Fibroblast of skin of abdomen (primary cell): ENCODE measurements around the gene VPS50.
"Not testable (repeated sequence)": the region's sequence is repeated elsewhere in the genome, so short reads cannot be mapped to it uniquely, and the experiment has no call there.

Source experiments
- DNase-seq: peaks from one replicate; pipeline ENCODE4 v3.0.0-alpha.2; 2013

The VPS50 gene

GRCh38 chr7:93238748-93239147 is 6.6 kb downstream of the VPS50 start:
- DNase-seq, result no peak

- DNase-seq, result no peak
Measured at GRCh38 chr7:93239824-93240223, 7.7 kb downstream of the VPS50 start.

- DNase-seq, result no peak
Measured at GRCh38 chr7:93242106-93242505, 9.9 kb downstream of the VPS50 start.

- DNase-seq, result peak; percentile 44
Measured at GRCh38 chr7:93245525-93246432, 13.6 kb downstream of the VPS50 start.

GRCh38 chr7:93249491-93250148 is 17.5 kb downstream of the VPS50 start:
- peak; percentile 52 for DNase-seq

GRCh38 chr7:93258661-93259060 is 26.5 kb downstream of the VPS50 start:
- peak; percentile 73 for DNase-seq

GRCh38 chr7:93262535-93262934 is 30.4 kb downstream of the VPS50 start:
- DNase-seq, result no peak

- DNase-seq, result no peak
Measured at GRCh38 chr7:93265220-93265619, 33.1 kb downstream of the VPS50 start.

- no peak for DNase-seq
Measured at GRCh38 chr7:93279541-93279940, 47.4 kb downstream of the VPS50 start.

- no peak for DNase-seq
Measured at GRCh38 chr7:93284908-93285307, 52.7 kb downstream of the VPS50 start.

- DNase-seq, result no peak
Measured at GRCh38 chr7:93293229-93293628, 61.1 kb downstream of the VPS50 start.

- peak; percentile 0 for DNase-seq
Measured at GRCh38 chr7:93298206-93298605, 66.0 kb downstream of the VPS50 start.

GRCh38 chr7:93298671-93299070 is 66.5 kb downstream of the VPS50 start:
- peak; percentile 56 for DNase-seq

GRCh38 chr7:93301736-93302135 is 69.6 kb downstream of the VPS50 start:
- no peak for DNase-seq

- DNase-seq, result peak; percentile 70
Measured at GRCh38 chr7:93307131-93307660, 75.0 kb downstream of the VPS50 start.

GRCh38 chr7:93307943-93308342 is 75.8 kb downstream of the VPS50 start:
- no peak for DNase-seq

- DNase-seq, result peak; percentile 4
Measured at GRCh38 chr7:93310346-93310745, 78.2 kb downstream of the VPS50 start.

- no peak for DNase-seq
Measured at GRCh38 chr7:93314449-93314848, 82.3 kb downstream of the VPS50 start.

- peak; percentile 40 for DNase-seq
Measured at GRCh38 chr7:93315896-93316295, 83.7 kb downstream of the VPS50 start.

GRCh38 chr7:93316730-93317129 is 84.6 kb downstream of the VPS50 start:
- DNase-seq, result peak; percentile 31

GRCh38 chr7:93320887-93321286 is 88.7 kb downstream of the VPS50 start:
- no peak for DNase-seq

GRCh38 chr7:93326291-93326690 is 94.1 kb downstream of the VPS50 start:
- DNase-seq, result not testable (repeated sequence)

GRCh38 chr7:93327006-93327633 is 95.0 kb downstream of the VPS50 start:
- peak; percentile 95 for DNase-seq
